GM12878 (cell line): ENCODE data around the gene STON2. TPM values are rescaled to one million over a fixed set of nuclear protein-coding genes. Genes with fewer than 3 reads are reported as not detected.

Experiments used
- ATAC-seq: fragments of 200-7000 bp; cut with Tn5 transposase; 3 replicates; pipeline ENCODE4 v1.9.1; 2020; ENCODE audit warnings: mild to moderate bottlenecking, moderate library complexity
- BruUV-seq: library from RNA; stranded (reverse); fragments of 400-500 nt; replicated peaks from 2 replicates; lab custom pipeline; 2021; lab: Mats Ljungman, UMichigan
- CTCF ChIA-PET: fragments of 300-600 bp; sonication (Branson Sonifier 250); formaldehyde crosslinking; extraction: SDS; loops from one replicate; lab custom pipeline; 2021; ENCODE audit warnings: inconsistent platforms; lab: Yijun Ruan, JAX
- POLR2A ChIA-PET: fragments of 350-600 bp; formaldehyde crosslinking; extraction: SDS; loops from one replicate; lab custom pipeline; 2021; ENCODE audit warnings: inconsistent platforms; lab: Charles Lee
- RAD21 ChIA-PET: fragments of 300-600 bp; sonication (Branson Sonifier 250); formaldehyde crosslinking; loops from one replicate; lab custom pipeline; 2023; ENCODE audit warnings: antibody characterized with exemption; ENCODE audit not compliant: unreplicated experiment; lab: Charles Lee
- SMC1A ChIA-PET: fragments of 300-600 bp; sonication (Branson Sonifier 250); formaldehyde crosslinking; loops from one replicate; lab custom pipeline; 2023; ENCODE audit not compliant: unreplicated experiment, uncharacterized antibody; lab: Charles Lee
- DNase-seq: peaks from one replicate; pipeline ENCODE4 v3.0.0-alpha.2; 2011; ENCODE audit warnings: low read depth, low spot score
- FAIRE-seq: peaks from 3 replicates; lab custom pipeline; 2011; peaks lifted over from hg19 to GRCh38; lab: Jason Lieb, UNC
- H2AFZ ChIP-seq: 2 replicates; pipeline ENCODE4 v1.6.0; 2011; ENCODE audit warnings: low read depth, low read length, control low read depth; ENCODE audit not compliant: control insufficient read depth
- H3K27ac ChIP-seq: 2 replicates; pipeline ENCODE4 v1.5.1; 2011; ENCODE audit warnings: control low read depth; ENCODE audit not compliant: control insufficient read depth, insufficient read depth
- H3K27me3 ChIP-seq, 2 experiments: replicated peaks in 1 of 2; 2 replicates each; pipeline versions ENCODE4 v1.6.0 to v1.6.1; 2011; ENCODE audit warnings: low read length in 1 of 2; ENCODE audit not compliant: control insufficient read depth in 2 of 2, insufficient read depth in 2 of 2
- H3K36me3 ChIP-seq, 2 experiments: 2 replicates each; pipeline ENCODE4 v1.5.1; 2011; ENCODE audit warnings: low read length in 1 of 2; ENCODE audit not compliant: control insufficient read depth in 2 of 2, insufficient read depth in 2 of 2
- H3K4me1 ChIP-seq: 2 replicates; pipeline ENCODE4 v1.6.1; 2011; ENCODE audit warnings: mild to moderate bottlenecking, low read length, moderate library complexity, mixed read lengths; ENCODE audit not compliant: control insufficient read depth, insufficient read depth
- H3K4me2 ChIP-seq: 2 replicates; pipeline ENCODE4 v1.6.0; 2011; ENCODE audit warnings: control low read depth; ENCODE audit not compliant: control insufficient read depth, insufficient read depth
- H3K4me3 ChIP-seq: fragments of 200-600 bp; sonication (generic); 2 replicates; pipeline ENCODE4 v1.5.1; 2016
- H3K79me2 ChIP-seq: 2 replicates; pipeline ENCODE4 v1.6.0; 2011; ENCODE audit warnings: low read length; ENCODE audit not compliant: control insufficient read depth, insufficient read depth
- H3K9ac ChIP-seq: 2 replicates; pipeline ENCODE4 v1.8.0; 2011; ENCODE audit warnings: low read length, control low read depth, mixed read lengths; ENCODE audit not compliant: control insufficient read depth, insufficient read depth
- H3K9me3 ChIP-seq: replicated peaks from 3 replicates; pipeline ENCODE4 v1.5.1; 2011; ENCODE audit warnings: mild to moderate bottlenecking, low read length; ENCODE audit not compliant: control insufficient read depth, insufficient read depth
- H4K20me1 ChIP-seq: 2 replicates; pipeline ENCODE4 v1.6.0; 2011; ENCODE audit not compliant: control insufficient read depth, insufficient read depth
- BRCA1 ChIP-seq: IDR thresholded peaks from 2 replicates; pipeline ENCODE4 v1.6.1; 2011; ENCODE audit warnings: low read depth, low read length, improper control_type of control experiment
- EP300 ChIP-seq, 2 experiments: fragments of 150-350 bp in 1 of 2; IDR thresholded peaks; 2 replicates each; pipeline ENCODE4 v1.6.1; 2011 to 2012; ENCODE audit warnings: low read depth in 2 of 2, low read length in 2 of 2, borderline replicate concordance in 1 of 2, improper control_type of control experiment in 1 of 2, inconsistent platforms in 1 of 2; ENCODE audit not compliant: control insufficient read depth in 1 of 2
- IKZF2 ChIP-seq, 2 experiments: fragments of 450-650 bp; IDR thresholded peaks; 2 replicates each; pipeline ENCODE4 v1.6.1; 2017; ENCODE audit warnings: mild to moderate bottlenecking in 2 of 2, moderate library complexity in 2 of 2
- NBN ChIP-seq: fragments of 450-650 bp; IDR thresholded peaks from 2 replicates; pipeline ENCODE4 v1.6.1; 2016
- POLR2AphosphoS2 ChIP-seq: IDR thresholded peaks from 2 replicates; pipeline ENCODE4 v1.6.1; 2011; ENCODE audit warnings: low read depth, mild to moderate bottlenecking, low read length, improper control_type of control experiment, moderate library complexity
- RB1 ChIP-seq: fragments of 450-650 bp; formaldehyde crosslinking; IDR thresholded peaks from 2 replicates; pipeline ENCODE4 v1.6.1; 2017; ENCODE audit warnings: mild to moderate bottlenecking, borderline replicate concordance
- RUNX3 ChIP-seq: IDR thresholded peaks from 2 replicates; pipeline ENCODE4 v1.6.1; 2012; ENCODE audit warnings: low read length, inconsistent platforms
- ZBED1 ChIP-seq: IDR thresholded peaks from 2 replicates; pipeline ENCODE4 v1.6.1; 2016; ENCODE audit warnings: borderline replicate concordance
- ZZZ3 ChIP-seq: IDR thresholded peaks from 2 replicates; pipeline ENCODE4 v1.6.1; 2011; ENCODE audit warnings: low read depth; ENCODE audit not compliant: control insufficient read depth, insufficient read length
- WGBS: methylation state at CpG from one replicate; pipeline ENCODE4 v1.1.6; 2016; ENCODE audit warnings: low lambda C conversion rate; ENCODE audit not compliant: insufficient replicate concordance, insufficient coverage; ENCODE audit errors: missing lambda C conversion rate; 5-methylcytosine and 5-hydroxymethylcytosine counted together
- in situ Hi-C: fragments of 300-500 bp; cut with MboI; formaldehyde crosslinking; loops from 9 replicates; pipeline ENCODE4 v1.14.3; 2018; ENCODE audit warnings: mixed read lengths
- intact Hi-C: fragments of 100-400 bp; cut with micrococcal nuclease; formaldehyde crosslinking; loops from one replicate; pipeline ENCODE4 v1.14.2; 2022; ENCODE audit not compliant: unreplicated experiment
- polyA plus RNA-seq, 11 experiments: library from polyadenylated mRNA; depleted of rRNA in 4 of 11; unstranded in 6 of 11; stranded (reverse) in 5 of 11; fragments of >200 nt; fragmentation: Nextera tagmentation in 4 of 11; fragmentation: Illumina TruSeq in 1 of 11; extraction: Ambion mirVana in 4 of 11; extraction: Trizol in 1 of 11; gene quantifications; 1 replicate in 1 of 11; 2 replicates in 10 of 11; pipeline versions ENCODE4 v1.2.1 to v1.2.3, GENCODE V29; 2011 to 2016; ENCODE audit warnings: inconsistent platforms in 2 of 11, missing spikeins in 2 of 11, low read depth in 1 of 11
- total RNA-seq, 4 experiments: library from RNA; depleted of rRNA in 3 of 4; stranded (reverse); fragments of >200 nt in 3 of 4; fragmentation: Illumina TruSeq in 1 of 4; extraction: Trizol in 1 of 4; gene quantifications; 2 replicates each; pipeline versions ENCODE4 v1.2.1 to v1.2.3, GENCODE V29; 2013 to 2021
- TF ChIP-seq, protein P1 (sequence below): IDR thresholded peaks from 2 replicates; pipeline ENCODE4 v1.6.1; 2011; ENCODE audit warnings: borderline replicate concordance, low read depth, mild to moderate bottlenecking, moderate library complexity, low read length; ENCODE audit not compliant: insufficient read depth, poor library complexity, severe bottlenecking
- TF ChIP-seq, protein P2 (sequence below): IDR thresholded peaks from 2 replicates; pipeline ENCODE4 v1.6.1; 2011; ENCODE audit warnings: mild to moderate bottlenecking, low read depth, low read length, moderate library complexity; ENCODE audit not compliant: insufficient replicate concordance
- TF ChIP-seq, protein P3 (sequence below), 3 experiments: IDR thresholded peaks in 2 of 3; conservative IDR thresholded peaks in 1 of 3; 2 replicates each; pipeline ENCODE4 v1.5.1; 2011; ENCODE audit warnings: low read depth in 3 of 3, low read length in 3 of 3, mild to moderate bottlenecking in 3 of 3, control low read depth in 2 of 3, moderate library complexity in 2 of 3, inconsistent platforms in 1 of 3, mixed read lengths in 1 of 3; ENCODE audit not compliant: control insufficient read depth in 2 of 3, insufficient read depth in 1 of 3; ENCODE audit errors: extremely low read depth in 1 of 3

The STON2 gene
- total and polyA plus RNA-seq, 10 of the 15 experiments (the other 5 are each of a cell fraction or from before 2014, with no cell fraction given), result 0.03 to 0.13 (median 0.03) TPM; not detected in 7

DNA sequence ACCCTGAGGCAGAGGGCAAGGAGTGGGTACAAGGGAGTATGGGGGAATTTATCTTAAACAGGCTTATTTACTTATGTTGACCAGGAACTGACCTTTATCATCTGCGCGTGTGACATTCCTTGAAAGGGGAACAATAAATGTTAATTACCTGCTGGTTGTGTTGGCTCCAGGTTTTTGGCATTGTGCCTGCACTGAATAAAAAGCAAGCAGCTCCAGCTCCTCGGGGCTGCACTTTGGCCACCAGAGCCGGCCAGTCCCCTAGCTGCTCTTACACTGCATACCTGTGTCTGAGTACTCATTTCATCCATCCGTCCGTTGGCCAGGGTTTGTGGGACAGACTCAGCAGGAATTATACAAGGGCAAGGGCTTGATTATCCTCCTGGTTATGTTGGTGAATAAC lies 110.6 kb downstream of the STON2 start:
- H3K9me3 ChIP-seq, result no peaks in the 10 kb centered on the region
- H3K79me2 ChIP-seq, result no peaks in the 10 kb centered on the region
- DNase-seq, result no peak
- H3K4me3 ChIP-seq, result no peak overlapping the region
- ChIA-PET RAD21 (interaction anchor here (0.6 kb wide), 1 partner anchor 169 kb away, joined by 3 read pairs; no protein-coding TSS in a partner anchor), SMC1A (no interaction called here), POLR2A (no interaction called here), CTCF (interaction anchor here (0.9 kb wide), 1 partner anchor 175 kb away, joined by 4 read pairs; no protein-coding TSS in a partner anchor)
- TF ChIP-seq EP300 (IDR thresholded peaks at IDR 0.05; ENCODE audit: borderline replicate concordance in 1 of 2, control insufficient read depth in 1 of 2, low read depth in 2 of 2, low read length in 2 of 2) (no peak), NBN (no peak), BRCA1 (no peak), RB1 (no peak), RUNX3 (no peak), POLR2AphosphoS2 (no peak), ZBED1 (no peak), ZZZ3 (no peak), IKZF2 (IDR thresholded peaks at IDR 0.05) (no peak)
- TF ChIP-seq, protein P1, sequence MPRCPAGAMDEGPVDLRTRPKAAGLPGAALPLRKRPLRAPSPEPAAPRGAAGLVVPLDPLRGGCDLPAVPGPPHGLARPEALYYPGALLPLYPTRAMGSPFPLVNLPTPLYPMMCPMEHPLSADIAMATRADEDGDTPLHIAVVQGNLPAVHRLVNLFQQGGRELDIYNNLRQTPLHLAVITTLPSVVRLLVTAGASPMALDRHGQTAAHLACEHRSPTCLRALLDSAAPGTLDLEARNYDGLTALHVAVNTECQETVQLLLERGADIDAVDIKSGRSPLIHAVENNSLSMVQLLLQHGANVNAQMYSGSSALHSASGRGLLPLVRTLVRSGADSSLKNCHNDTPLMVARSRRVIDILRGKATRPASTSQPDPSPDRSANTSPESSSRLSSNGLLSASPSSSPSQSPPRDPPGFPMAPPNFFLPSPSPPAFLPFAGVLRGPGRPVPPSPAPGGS, result no peak
- TF ChIP-seq, protein P2, sequence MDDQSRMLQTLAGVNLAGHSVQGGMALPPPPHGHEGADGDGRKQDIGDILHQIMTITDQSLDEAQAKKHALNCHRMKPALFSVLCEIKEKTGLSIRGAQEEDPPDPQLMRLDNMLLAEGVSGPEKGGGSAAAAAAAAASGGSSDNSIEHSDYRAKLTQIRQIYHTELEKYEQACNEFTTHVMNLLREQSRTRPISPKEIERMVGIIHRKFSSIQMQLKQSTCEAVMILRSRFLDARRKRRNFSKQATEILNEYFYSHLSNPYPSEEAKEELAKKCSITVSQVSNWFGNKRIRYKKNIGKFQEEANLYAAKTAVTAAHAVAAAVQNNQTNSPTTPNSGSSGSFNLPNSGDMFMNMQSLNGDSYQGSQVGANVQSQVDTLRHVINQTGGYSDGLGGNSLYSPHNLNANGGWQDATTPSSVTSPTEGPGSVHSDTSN, result no peak
- TF ChIP-seq, protein P3, sequence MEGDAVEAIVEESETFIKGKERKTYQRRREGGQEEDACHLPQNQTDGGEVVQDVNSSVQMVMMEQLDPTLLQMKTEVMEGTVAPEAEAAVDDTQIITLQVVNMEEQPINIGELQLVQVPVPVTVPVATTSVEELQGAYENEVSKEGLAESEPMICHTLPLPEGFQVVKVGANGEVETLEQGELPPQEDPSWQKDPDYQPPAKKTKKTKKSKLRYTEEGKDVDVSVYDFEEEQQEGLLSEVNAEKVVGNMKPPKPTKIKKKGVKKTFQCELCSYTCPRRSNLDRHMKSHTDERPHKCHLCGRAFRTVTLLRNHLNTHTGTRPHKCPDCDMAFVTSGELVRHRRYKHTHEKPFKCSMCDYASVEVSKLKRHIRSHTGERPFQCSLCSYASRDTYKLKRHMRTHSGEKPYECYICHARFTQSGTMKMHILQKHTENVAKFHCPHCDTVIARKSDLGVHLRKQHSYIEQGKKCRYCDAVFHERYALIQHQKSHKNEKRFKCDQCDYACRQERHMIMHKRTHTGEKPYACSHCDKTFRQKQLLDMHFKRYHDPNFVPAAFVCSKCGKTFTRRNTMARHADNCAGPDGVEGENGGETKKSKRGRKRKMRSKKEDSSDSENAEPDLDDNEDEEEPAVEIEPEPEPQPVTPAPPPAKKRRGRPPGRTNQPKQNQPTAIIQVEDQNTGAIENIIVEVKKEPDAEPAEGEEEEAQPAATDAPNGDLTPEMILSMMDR (IDR thresholded peaks at IDR 0.05 in 2 of 3, conservative IDR thresholded peaks at IDR 0.05 in 1 of 3; ENCODE audit: control insufficient read depth in 2 of 3, extremely low read depth in 1 of 3, insufficient read depth in 1 of 3, low read depth in 3 of 3, low read length in 3 of 3), result no peak
- no peak overlapping the region for H3K27ac ChIP-seq
- H3K27me3 ChIP-seq, result no peaks in the 10 kb centered on the region; a peak in 1 of 4 replicates
- in situ Hi-C loops, result no loop called here
- no peak overlapping the region for H2AFZ ChIP-seq
- ATAC-seq, result no peak
- intact Hi-C loops, result no loop called here
- FAIRE-seq, result no peak
- no TSS peak for BruUV-seq
- no peaks in the 10 kb centered on the region for H4K20me1 ChIP-seq
- WGBS, result 47% methylated on average over 6 of the region's 6 CpGs
- no peak overlapping the region for H3K9ac ChIP-seq
- H3K36me3 ChIP-seq, result no peaks in the 10 kb centered on the region
- no peaks in the 10 kb centered on the region for H3K4me1 ChIP-seq
- no peak overlapping the region for H3K4me2 ChIP-seq
